Ishikawa (cell line): ENCODE data around the gene ZNF423.

Experiments
- FOXM1 ChIP-seq: IDR thresholded peaks from 2 replicates; pipeline ENCODE4 v1.6.1; 2012; ENCODE audit warnings: low read depth, borderline replicate concordance
- RAD21 ChIP-seq: IDR thresholded peaks from 2 replicates; pipeline ENCODE4 v1.6.1; 2012; ENCODE audit warnings: low read depth
- TAF1 ChIP-seq: IDR thresholded peaks from 2 replicates; pipeline ENCODE4 v1.6.1; 2012; ENCODE audit warnings: low read depth, mild to moderate bottlenecking
- TF ChIP-seq, protein P1 (sequence below): IDR thresholded peaks from 2 replicates; pipeline ENCODE4 v1.6.1; 2012
- TF ChIP-seq, protein P2 (sequence below): IDR thresholded peaks from 2 replicates; pipeline ENCODE4 v1.6.1; 2012; ENCODE audit warnings: low read depth, mild to moderate bottlenecking

DNA sequence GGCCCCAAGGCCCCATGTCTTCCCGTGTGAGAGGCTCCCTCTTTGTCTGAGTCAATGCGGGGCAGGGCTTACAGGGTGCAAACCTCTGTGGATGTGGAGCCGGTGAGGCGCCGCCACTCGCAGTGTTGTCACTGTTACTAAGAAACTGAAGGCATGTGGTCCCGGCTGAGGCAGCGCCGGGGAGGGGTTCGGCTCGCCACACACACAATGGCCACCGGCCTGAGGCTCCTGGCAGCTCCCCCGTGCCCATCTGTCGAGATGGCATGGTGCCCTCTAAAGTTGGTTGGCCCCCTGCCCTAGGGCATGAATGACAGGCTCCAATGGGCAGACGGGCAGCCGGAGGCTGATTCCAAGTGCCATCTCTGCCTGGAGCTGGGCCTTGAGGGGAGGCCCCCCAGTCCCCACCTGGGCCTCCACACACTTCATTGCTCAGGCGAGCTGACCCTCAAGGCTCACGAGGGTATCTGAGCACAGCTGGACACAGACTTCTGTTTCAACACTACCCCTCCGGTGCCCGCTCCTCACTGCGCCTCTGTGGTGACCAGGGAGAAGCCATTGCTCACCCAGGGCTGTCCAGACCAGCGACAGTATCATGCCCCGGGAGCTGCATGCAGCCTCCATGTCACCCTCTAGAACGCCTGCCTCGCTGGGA lies 345.1 kb downstream of the ZNF423 start:
- TF ChIP-seq, protein P1, sequence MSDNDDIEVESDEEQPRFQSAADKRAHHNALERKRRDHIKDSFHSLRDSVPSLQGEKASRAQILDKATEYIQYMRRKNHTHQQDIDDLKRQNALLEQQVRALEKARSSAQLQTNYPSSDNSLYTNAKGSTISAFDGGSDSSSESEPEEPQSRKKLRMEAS, result no peak
- no peak for TF ChIP-seq RAD21
- TF ChIP-seq, protein P2, sequence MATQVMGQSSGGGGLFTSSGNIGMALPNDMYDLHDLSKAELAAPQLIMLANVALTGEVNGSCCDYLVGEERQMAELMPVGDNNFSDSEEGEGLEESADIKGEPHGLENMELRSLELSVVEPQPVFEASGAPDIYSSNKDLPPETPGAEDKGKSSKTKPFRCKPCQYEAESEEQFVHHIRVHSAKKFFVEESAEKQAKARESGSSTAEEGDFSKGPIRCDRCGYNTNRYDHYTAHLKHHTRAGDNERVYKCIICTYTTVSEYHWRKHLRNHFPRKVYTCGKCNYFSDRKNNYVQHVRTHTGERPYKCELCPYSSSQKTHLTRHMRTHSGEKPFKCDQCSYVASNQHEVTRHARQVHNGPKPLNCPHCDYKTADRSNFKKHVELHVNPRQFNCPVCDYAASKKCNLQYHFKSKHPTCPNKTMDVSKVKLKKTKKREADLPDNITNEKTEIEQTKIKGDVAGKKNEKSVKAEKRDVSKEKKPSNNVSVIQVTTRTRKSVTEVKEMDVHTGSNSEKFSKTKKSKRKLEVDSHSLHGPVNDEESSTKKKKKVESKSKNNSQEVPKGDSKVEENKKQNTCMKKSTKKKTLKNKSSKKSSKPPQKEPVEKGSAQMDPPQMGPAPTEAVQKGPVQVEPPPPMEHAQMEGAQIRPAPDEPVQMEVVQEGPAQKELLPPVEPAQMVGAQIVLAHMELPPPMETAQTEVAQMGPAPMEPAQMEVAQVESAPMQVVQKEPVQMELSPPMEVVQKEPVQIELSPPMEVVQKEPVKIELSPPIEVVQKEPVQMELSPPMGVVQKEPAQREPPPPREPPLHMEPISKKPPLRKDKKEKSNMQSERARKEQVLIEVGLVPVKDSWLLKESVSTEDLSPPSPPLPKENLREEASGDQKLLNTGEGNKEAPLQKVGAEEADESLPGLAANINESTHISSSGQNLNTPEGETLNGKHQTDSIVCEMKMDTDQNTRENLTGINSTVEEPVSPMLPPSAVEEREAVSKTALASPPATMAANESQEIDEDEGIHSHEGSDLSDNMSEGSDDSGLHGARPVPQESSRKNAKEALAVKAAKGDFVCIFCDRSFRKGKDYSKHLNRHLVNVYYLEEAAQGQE, result no peak
- no peak for TF ChIP-seq FOXM1
- TF ChIP-seq TAF1, result no peak
